ENCODE measurements around the gene FLOT1.

Gene FLOT1

GRCh38 chr6:30679765-30680535 is 62.5 kb downstream of the FLOT1 start:
- DNase-seq (ENCODE audit: low spot score) = no peak

- DNase-seq (ENCODE audit: low spot score) = peak; percentile 83
These were observed 63.3 kb downstream of the FLOT1 start for GRCh38 chr6:30678964-30679726.

Data from hepatic stellate cell (primary cell).